HFFc6 (cell line): Measurements from ENCODE around the gene WDR19. TPM values are rescaled to one million over a fixed set of nuclear protein-coding genes. Genes with fewer than 3 reads are reported as not detected.

Experiments used
- DNase-seq: peaks from one replicate; pipeline ENCODE4 v3.0.0-alpha.2; 2018
- H3K27ac Mint-ChIP-seq: 2 replicates; pipeline ENCODE4 v1.8.0; 2020; ENCODE audit warnings: mild to moderate bottlenecking, mixed read lengths
- H3K27me3 Mint-ChIP-seq: 2 replicates; pipeline ENCODE4 v1.8.0; 2021; ENCODE audit warnings: mild to moderate bottlenecking, moderate library complexity, mixed read lengths; ENCODE audit not compliant: insufficient read depth
- H3K36me3 Mint-ChIP-seq: 2 replicates; pipeline ENCODE4 v1.8.0; 2021; ENCODE audit warnings: low read depth, mixed read lengths
- H3K4me1 Mint-ChIP-seq: 2 replicates; pipeline ENCODE4 v1.8.0; 2020; ENCODE audit warnings: low read depth, mixed read lengths
- H3K4me3 Mint-ChIP-seq: 2 replicates; pipeline ENCODE4 v1.8.0; 2020; ENCODE audit warnings: mild to moderate bottlenecking, moderate library complexity, mixed read lengths
- H3K9me3 Mint-ChIP-seq: 2 replicates; pipeline ENCODE4 v1.8.0; 2020; ENCODE audit warnings: mild to moderate bottlenecking, mixed read lengths
- CTCF ChIP-seq: fragments of 200-600 bp; sonication (generic); IDR thresholded peaks from 2 replicates; pipeline ENCODE4 v1.5.0; 2021; ENCODE audit warnings: antibody characterized with exemption, mild to moderate bottlenecking
- total RNA-seq, 6 experiments: library from RNA; stranded (reverse); fragmentation: NEBNext Ultra II Directional; extraction: Animal tissue kit (Norgen Biotek cat#: 25700); gene quantifications; 2 replicates in 1 of 6; 3 replicates in 5 of 6; pipeline ENCODE4 v1.2.3, GENCODE V29; 2021

The WDR19 gene
- total RNA-seq, 6 experiments from 2014 or later = 8.7 to 11.9 (median 10.0) TPM

- Mint-ChIP-seq H3K9me3 (no peaks in the 10 kb centered on the region), H3K4me3 (no peak overlapping the region), H3K27me3 (peaks cover 2% of the 10 kb centered on the region; the same call in 1 of the 2 replicates), H3K27ac (no peak overlapping the region), H3K4me1 (no peaks in the 10 kb centered on the region), H3K36me3 (peaks cover 54% of the 10 kb centered on the region)
- no peak for DNase-seq
- no peak for TF ChIP-seq CTCF
Observed at GRCh38 chr4:39295784-39296183, 113.5 kb downstream of the WDR19 start.

GRCh38 chr4:39302901-39303300 lies 120.6 kb downstream of the WDR19 start:
- Mint-ChIP-seq H3K27ac (no peak overlapping the region), H3K4me3 (no peak overlapping the region), H3K4me1 (peaks cover 11% of the 10 kb centered on the region; the same call in 1 of the 2 replicates), H3K36me3 (peaks cover 42% of the 10 kb centered on the region), H3K27me3 (no peaks in the 10 kb centered on the region; the same call in 1 of the 2 replicates), H3K9me3 (no peaks in the 10 kb centered on the region)
- TF ChIP-seq CTCF = no peak
- DNase-seq = no peak

- Mint-ChIP-seq H3K27me3 (no peaks in the 10 kb centered on the region; the same call in 1 of the 2 replicates), H3K9me3 (no peaks in the 10 kb centered on the region), H3K36me3 (peaks cover 44% of the 10 kb centered on the region), H3K4me3 (no peak overlapping the region), H3K27ac (no peak overlapping the region), H3K4me1 (peaks cover 15% of the 10 kb centered on the region; the same call in 1 of the 2 replicates)
- no peak for TF ChIP-seq CTCF
- no peak for DNase-seq
Observed at GRCh38 chr4:39303871-39304270, 121.5 kb downstream of the WDR19 start.

- no peak for TF ChIP-seq CTCF
- H3K4me3 Mint-ChIP-seq = no peak overlapping the region
- no peak for DNase-seq
Observed at GRCh38 chr4:39304651-39305050, 122.3 kb downstream of the WDR19 start.

GRCh38 chr4:39305912-39306677 lies 123.8 kb downstream of the WDR19 start:
- no peak for TF ChIP-seq CTCF
- H3K4me3 Mint-ChIP-seq = no peak overlapping the region
- H3K9me3 Mint-ChIP-seq = no peaks in the 10 kb centered on the region
- no peak for DNase-seq
- no peaks in the 10 kb centered on the region; the same call in 1 of the 2 replicates for H3K27me3 Mint-ChIP-seq
- H3K4me1 Mint-ChIP-seq = peaks cover 22% of the 10 kb centered on the region
- no peak overlapping the region for H3K27ac Mint-ChIP-seq
- peaks cover 42% of the 10 kb centered on the region for H3K36me3 Mint-ChIP-seq

More at GRCh38 chr4:39304651-39305050, 122.3 kb downstream of the WDR19 start:
- Mint-ChIP-seq H3K27me3 (no peaks in the 10 kb centered on the region; the same call in 1 of the 2 replicates), H3K27ac (no peak overlapping the region; the same call in 1 of the 2 replicates), H3K36me3 (peaks cover 46% of the 10 kb centered on the region), H3K9me3 (no peaks in the 10 kb centered on the region), H3K4me1 (peaks cover 17% of the 10 kb centered on the region; the same call in 1 of the 2 replicates)
